IPS-18c (cell line): Measurements from ENCODE around the gene PLPP7.

ENCODE experiments used
- H3K4me3 ChIP-seq: 2 replicates; pipeline ENCODE4 v1.7.0; 2013; ENCODE audit warnings: low read depth, mild to moderate bottlenecking, low read length, moderate library complexity; ENCODE audit not compliant: insufficient read depth
- H3K9me3 ChIP-seq: one replicate; pipeline ENCODE4 v1.6.1; 2013; ENCODE audit warnings: mild to moderate bottlenecking, low read length, moderate library complexity; ENCODE audit not compliant: control insufficient read depth, insufficient read depth

PLPP7 gene

DNA sequence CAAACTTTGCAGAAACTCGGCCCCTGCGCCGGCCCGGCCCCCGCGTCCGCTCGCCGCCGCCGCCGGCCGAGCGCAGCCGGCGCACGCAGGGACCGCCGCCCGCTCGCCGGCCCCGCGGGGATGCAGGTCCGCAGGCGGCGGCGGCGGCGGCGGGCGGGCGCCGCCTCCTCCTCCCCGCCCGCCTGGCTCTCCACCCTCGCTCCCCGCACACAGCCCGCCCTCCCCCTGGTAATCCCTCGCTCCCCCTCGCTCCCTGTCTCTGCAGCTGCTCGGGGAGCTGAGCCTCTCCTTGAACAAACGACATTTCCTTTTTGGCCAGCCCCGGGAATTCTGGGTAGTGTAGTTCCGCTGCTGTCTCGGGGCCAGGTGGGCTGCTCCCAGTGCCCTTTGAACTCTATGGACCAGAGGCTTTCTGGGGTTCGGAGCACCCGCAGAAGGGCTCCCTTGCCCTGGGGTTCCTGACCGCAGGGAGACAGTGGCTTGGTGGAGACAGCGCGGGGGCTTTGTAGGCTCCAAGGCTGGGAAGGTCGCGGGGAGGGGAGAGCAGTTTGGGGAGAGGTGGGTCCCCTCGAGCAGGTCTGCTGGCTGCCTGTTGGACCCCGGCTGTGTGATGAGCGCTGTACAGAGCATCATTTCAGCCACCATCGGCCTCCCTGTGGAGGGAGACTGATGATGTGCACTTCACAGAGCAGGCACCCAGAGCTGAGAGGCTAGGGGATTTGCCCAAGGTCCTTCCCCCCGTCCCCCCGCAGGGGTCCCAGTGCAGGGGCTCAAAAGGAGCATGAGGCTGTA is 11.4 kb upstream of the PLPP7 start:
- H3K4me3 ChIP-seq, result peak overlapping the region; percentile 59; the same call in 1 of the 2 replicates
- no peaks in the 10 kb centered on the region for H3K9me3 ChIP-seq

DNA sequence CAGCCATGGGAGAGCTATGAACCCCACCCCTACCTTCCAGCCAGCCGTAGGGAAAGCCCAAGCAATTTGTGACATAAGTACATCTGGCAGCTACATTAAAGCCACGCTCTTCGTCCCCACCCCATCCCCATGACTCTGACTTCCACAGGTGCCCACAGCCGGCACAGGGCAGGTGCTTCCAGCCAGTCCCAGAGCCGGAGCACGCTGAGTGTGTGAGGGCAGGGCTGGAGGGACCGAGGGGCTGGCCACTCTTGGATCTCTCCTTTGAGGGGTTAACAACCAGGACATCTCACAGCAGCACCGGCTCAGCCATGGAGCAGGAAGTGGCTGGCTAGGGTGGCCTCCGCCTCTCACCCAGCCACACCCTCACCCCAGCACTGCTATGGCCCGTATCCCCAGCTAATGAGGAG is 10.8 kb upstream of the PLPP7 start:
- H3K9me3 ChIP-seq, result no peaks in the 10 kb centered on the region
- no peak overlapping the region for H3K4me3 ChIP-seq

DNA sequence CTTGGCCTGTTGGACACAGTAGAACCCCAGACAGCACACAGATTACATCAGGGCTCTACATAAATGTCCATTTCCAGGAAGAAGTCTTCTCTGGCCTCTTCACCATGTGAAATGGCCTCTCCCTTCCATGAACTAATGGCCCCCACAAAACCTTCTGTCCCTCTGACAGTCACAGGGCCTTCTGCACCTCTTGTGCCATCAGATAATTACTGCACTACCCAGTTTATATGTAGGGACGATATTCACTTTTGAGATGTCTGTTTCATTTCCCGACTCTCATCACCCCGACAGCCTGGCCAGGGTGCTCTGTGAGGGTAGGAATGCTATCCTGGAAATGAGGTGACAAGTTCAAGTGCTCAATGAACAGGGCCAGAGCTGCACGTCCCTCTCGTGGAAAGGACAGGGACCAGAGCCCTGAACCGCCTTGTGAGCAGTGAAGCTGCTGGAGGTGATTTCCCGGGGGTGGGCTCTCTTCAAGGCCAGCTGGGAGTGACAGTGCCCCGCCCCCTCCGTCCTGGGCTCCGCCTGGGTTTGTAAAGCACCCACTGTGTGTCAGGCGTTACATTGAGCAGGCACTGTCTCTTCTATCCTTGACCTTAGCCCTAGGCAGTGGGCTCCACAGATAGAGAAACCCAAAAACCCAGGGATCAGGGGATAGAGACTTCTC is 10.2 kb upstream of the PLPP7 start:
- no peaks in the 10 kb centered on the region for H3K9me3 ChIP-seq
- no peak overlapping the region for H3K4me3 ChIP-seq

DNA sequence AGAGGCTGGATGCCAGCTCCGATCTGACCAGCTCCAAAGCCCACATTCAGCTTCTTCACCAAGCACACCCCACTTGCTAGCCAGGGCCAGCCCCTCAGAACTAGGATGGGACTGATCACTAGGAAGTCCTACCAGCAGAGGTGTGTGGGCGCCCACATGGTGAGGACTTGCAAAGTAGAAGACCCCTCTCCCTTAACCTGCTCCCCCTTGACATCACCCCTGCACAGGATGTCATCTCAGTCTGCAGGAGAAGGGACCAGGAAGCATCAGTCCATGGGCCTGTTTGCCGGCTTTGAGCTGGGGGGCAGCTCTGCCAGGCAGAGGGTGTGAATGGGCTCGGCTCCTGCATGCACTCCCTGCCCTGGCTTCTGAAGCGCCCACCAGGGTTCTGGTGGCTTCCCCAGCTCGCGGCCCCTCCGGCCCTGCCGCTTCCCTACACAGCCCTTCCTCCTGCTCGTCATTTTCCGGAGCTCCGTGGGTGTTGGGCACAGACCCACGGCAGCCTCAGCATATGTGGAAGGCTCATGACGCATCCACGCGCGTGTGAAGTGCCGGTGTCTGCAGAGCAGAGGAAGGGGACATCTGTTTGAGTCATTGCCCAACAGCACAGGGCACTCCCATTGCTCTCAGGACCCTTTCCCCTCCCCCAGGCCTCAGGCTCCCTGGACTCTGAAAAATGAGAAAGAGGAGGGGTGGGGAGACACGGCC is 9.5 kb upstream of the PLPP7 start:
- H3K9me3 ChIP-seq, result no peaks in the 10 kb centered on the region

DNA sequence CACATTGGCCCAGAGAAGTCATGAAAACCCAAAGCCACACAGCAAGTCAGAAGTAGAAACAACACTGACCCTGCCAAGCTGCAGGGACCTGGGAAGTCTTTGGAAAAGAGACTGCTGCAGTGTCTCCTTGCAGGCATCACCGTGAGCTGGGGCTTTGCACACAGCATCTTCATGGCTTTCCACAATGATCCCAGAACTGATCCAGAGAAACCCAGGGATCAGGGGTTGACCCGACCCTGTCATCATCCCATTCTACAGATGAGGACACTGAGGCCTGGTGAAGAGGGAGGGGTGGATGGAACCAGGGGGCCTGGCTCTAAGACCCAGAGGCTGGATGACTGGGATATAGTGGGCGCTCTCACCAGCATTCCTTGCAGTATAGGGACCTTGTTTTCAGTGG is 8.9 kb upstream of the PLPP7 start:
- H3K9me3 ChIP-seq, result no peaks in the 10 kb centered on the region
- no peak overlapping the region for H3K4me3 ChIP-seq

More for the DNA sequence above, 9.5 kb upstream of the PLPP7 start:
- no peak overlapping the region for H3K4me3 ChIP-seq

DNA sequence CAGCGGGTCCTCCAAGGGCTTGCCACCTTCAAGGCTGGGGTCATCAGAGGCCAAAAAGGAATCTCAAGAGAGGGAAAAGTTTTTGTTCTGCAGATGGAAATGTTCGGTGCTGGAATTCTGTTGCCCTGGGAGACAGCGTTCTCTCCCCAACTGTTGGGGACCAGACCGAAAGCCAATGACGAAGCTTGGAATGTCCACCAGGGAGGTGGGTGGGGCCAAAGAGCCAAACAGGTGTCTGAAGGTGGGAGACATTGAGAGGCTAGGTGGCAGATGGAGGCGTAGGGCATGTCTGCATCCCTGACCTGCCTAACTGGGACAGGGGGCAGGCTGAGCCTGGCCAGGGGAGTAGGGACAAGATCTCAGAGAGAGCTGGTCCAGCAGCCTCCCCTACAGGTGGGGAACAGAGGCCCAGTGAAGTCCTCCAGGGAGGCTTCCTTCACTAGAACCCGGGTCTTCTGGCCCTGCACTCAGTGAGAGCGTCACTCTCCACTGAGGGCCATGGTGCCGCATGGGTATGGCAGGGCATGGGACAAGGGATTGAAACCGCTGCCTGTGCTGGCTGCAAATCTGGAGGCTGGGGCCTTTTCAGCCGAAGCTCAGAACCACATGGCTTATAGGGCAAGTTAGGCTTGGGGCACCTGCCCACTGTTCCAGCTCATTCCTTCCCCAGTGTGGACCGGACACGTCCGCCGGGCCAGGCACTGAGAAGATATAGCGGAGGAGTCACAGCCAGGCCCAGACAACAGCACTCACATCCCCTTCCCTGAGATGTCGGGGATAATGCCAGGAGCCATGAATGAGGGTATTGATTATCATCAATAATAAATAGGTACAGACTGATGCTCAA is 8.2 kb upstream of the PLPP7 start:
- Histone ChIP-seq H3K9me3 (no peaks in the 10 kb centered on the region), H3K4me3 (no peak overlapping the region)

DNA sequence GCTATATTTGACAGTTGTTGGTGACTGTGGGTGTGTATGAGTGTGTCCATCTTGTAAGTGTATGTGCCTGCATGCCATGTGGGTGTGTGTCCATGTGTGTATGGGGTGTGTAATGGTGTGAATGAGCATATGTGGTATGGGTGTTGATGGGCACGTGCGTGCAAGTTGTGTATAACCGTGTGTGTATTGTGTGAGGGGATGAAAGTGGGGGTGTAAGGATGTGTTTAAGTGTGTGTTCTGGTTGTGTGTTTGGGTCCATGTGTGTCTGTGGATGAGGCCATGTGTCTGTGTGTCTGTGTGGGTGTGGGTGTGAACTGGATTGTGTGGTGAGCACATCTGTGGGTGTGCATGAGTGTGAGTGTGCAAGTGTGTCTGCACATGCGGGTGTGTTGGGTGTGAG is 7.3 kb upstream of the PLPP7 start:
- H3K9me3 ChIP-seq, result no peaks in the 10 kb centered on the region
- H3K4me3 ChIP-seq, result peak overlapping the region; percentile 55

DNA sequence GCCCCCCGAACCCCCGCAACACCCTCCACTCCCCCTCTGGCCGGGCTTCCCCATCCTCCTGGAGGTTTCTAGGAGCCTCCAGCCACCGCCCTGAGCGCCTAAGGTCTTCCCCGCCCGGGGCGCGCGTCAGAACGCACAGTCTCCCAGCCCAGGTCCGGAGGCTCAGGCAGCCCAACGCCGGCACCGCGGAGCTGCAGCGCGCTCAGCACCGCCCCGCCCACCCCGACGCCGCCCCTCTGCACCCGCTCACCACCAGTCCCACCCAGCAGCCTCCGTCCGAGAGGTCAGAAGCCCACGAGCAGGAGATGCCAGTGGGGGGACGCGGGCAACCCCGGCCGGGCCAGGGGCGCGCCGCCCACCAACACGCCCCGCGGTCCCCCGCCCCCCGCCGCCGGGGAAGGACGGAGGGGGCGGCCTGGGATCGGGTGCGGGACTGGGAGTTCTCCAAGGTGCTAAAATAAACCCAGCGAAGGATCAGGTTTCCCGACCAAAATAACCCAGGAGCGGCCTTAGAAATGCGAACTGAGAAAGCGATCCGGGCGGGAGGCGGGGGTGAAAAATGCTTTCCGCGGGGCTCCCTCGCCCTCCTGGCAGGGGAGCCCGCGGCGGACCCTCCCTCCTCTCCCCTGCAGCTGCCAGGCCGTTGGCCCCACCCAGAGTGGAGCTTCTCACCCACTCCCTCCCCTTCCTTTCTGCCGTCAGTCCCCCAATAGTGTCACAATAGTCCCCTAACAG is 6.7 kb upstream of the PLPP7 start:
- H3K4me3 ChIP-seq, result peak overlapping the region; percentile 55
- no peaks in the 10 kb centered on the region for H3K9me3 ChIP-seq

DNA sequence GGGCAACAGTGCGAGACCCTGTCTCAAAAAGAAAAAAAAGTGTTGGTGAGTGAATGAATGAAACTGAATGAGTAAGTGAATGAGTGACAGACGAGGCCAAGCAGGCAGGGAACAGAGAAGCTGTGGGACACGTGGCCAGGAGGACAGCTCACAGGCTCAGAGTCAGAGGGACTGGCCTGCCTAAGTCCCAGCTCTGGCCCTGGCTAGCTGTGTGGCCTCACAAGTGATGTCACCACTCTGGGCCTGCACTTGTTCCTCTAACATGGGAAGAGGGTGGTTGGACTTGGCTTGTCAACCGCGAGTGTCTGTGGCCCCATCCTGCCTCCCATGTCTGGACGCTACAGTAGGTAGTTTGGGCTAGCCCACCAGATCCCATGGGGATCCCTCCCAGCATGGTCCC is 4.7 kb upstream of the PLPP7 start:
- Histone ChIP-seq H3K4me3 (no peak overlapping the region), H3K9me3 (no peaks in the 10 kb centered on the region)

DNA sequence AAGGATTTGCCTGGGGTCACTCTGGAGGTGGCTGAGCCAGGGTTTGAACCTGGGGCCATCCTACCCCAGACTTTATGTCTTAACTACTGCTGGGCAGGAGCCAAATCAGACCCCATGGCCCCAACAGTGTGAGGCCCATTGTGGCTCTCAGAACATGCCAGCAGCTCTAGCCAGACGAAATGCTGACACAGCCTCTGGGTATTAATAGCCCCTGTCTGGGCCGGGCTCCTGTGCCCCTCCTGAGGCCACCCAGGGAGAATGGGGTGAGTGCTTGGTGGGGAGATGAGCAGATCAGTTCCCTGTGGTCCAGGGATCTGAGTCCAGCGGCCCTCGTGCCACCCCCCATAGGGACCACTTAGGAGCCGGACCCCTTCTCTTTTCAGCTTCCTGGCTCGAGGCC is 2.2 kb upstream of the PLPP7 start:
- Histone ChIP-seq H3K9me3 (no peaks in the 10 kb centered on the region), H3K4me3 (no peak overlapping the region)

DNA sequence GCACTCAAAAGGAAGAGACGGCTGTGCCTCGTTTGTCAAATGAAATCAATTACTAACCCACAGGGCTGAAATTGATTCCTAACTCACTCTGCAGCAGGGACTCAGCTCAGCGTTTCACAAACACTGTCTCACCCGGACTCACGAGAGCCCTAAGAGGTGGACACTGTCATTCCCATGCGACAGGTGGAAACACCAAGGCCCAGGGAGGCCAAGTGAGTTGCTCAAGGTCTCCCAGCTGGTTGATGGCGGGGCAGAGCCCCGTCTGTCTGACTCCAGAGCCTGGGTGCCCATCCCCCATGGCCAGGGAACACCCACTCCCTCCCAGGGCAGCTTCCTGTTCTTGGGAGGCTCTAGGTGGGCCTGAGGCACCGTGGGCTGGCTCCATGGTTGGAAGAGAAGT is 1.3 kb upstream of the PLPP7 start:
- no peaks in the 10 kb centered on the region for H3K9me3 ChIP-seq
- no peak overlapping the region for H3K4me3 ChIP-seq

DNA sequence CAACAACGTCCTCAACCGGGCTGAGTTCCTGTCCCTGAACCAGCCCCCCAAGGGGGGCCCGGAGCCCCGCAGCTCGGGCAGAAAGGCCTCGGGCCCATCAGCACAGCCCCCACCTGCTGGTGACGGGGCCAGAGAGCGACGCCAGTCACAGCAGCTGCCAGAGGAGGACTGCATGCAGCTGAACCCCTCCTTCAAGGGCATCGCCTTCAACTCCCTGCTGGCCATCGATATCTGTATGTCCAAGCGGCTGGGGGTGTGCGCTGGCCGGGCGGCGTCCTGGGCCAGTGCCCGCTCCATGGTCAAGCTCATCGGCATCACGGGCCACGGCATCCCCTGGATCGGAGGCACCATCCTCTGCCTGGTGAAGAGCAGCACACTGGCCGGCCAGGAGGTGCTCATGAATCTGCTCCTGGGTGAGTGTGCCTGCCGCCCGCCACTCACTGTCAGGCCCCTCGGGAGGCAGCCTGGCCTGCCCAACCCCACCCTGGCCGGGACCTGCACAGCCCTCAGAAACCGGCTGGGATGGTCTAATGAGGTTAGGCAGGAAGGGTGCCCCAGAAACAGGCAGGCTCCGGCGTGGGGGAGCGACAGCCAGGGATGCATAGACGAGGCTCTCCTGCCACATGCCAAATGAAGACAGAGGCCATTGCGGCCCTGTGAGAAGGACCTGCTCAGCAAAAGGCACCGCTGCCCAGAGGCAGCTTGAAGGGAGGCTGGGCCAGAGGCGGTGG is 678 bp downstream of the PLPP7 start:
- Histone ChIP-seq H3K4me3 (peak overlapping the region; percentile 20; the same call in 1 of the 2 replicates), H3K9me3 (no peaks in the 10 kb centered on the region)

DNA sequence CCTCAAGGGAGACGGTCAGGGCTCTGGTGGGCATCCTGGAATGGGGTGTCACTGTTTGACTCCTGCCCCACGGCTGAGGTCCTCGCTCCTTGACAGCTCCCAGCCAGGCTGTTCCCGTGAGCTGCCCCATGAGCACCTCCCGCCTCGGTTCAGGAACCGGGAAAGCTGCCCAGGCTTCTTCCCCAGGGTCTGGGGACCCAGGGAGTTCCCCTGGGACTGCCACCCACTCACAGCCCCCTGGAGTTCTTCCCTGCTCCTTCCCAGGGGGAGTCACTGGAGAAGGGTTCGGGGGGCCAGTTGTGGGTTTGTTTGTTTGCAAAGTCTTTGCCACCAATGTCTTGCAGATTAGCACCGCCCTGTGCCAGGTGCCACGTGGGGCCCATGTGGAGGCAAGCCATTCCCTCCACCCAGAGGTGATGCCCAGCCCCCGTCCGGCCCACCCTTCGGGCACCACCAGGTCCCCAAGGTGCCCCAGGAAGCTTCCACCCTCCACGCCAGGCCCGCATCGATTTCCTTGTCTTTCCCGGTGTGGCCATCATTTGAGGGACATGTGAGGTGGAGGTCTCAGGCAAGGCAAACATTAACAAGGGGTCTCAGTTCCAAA is 1.3 kb downstream of the PLPP7 start:
- no peak overlapping the region for H3K4me3 ChIP-seq
- H3K9me3 ChIP-seq, result no peaks in the 10 kb centered on the region

DNA sequence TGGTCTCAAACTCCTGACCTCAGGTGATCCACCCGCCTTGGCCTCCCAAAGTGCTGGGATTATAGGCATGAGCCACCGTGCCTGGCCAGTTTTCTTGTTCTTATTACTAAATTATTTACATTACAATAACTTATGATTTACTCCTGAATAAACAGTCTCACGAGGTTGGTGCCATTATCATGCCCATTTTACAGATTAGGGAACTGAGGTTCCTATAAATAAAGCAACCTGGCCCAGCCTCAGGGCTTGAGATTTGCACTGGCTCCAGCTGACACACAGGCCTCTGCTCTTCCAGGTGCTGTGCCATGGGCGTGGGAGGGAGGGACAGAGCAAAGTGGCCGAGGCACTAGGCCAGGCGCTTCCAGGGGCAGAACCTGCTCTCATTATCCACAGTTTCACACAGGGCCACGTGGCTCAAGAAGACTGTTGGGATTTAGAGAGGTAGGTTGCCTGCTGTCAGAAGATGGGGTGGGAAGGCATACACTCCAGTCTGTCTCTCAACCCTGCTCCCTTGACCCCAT is 2.3 kb downstream of the PLPP7 start:
- Histone ChIP-seq H3K9me3 (no peaks in the 10 kb centered on the region), H3K4me3 (no peak overlapping the region)

DNA sequence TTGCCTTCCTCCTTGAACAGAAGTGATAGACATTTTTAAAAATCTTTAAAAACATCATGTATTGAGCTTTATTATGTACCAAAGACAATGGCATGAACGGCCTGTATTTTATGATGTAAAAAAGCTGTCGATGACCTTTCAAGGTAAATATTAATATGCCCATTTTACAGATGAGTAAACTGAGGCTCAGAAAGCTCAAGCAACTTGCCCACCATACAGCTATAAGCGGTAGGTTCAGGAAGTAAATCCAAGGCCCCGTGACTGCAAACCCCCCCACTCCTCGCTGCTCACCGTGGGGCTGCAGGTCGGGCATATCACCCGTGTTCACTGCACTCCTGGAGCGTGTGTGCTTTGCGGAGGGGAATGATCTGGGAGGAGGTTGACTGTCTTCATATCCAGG is 3.4 kb downstream of the PLPP7 start:
- Histone ChIP-seq H3K9me3 (no peaks in the 10 kb centered on the region), H3K4me3 (no peak overlapping the region)

DNA sequence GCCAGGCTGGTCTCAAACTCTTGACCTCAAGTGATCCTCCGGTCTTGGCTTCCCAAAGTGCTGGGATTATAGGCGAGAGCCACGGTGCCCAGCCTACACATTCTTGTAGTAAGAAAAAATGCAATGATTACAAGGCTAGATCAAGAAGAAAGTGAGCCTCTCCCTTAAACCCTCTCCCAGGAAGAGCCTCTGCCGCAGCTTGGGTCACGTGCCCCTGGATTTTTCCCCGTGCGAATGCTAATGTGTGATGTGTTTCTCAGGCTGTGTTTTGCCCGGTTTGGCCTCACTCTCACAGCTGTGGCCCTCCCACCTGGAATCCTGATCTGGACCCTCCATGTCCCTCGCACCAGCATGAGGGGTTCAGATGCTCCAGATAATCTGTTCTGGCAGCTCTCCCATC is 6.9 kb downstream of the PLPP7 start:
- no peak overlapping the region for H3K4me3 ChIP-seq
- H3K9me3 ChIP-seq, result no peaks in the 10 kb centered on the region
